Fibroblast of lung (primary cell): Measurements from ENCODE around the gene RAB40B.

ENCODE experiments used
- EZH2 ChIP-seq: IDR thresholded peaks from 2 replicates; pipeline ENCODE4 v1.5.1; 2012; ENCODE audit warnings: low read length, control low read depth, mild to moderate bottlenecking; ENCODE audit errors: missing control alignments
- TF ChIP-seq, protein P1 (sequence below), 2 donors: IDR thresholded peaks in 1 of 2; conservative IDR thresholded peaks in 1 of 2; 1 replicate in 1 of 2; 2 replicates in 1 of 2; pipeline ENCODE4 v1.5.1; 2011 to 2012; ENCODE audit warnings: low read length in 2 of 2, control low read depth in 1 of 2, inconsistent platforms in 1 of 2, low read depth in 1 of 2, mild to moderate bottlenecking in 1 of 2

DNA sequence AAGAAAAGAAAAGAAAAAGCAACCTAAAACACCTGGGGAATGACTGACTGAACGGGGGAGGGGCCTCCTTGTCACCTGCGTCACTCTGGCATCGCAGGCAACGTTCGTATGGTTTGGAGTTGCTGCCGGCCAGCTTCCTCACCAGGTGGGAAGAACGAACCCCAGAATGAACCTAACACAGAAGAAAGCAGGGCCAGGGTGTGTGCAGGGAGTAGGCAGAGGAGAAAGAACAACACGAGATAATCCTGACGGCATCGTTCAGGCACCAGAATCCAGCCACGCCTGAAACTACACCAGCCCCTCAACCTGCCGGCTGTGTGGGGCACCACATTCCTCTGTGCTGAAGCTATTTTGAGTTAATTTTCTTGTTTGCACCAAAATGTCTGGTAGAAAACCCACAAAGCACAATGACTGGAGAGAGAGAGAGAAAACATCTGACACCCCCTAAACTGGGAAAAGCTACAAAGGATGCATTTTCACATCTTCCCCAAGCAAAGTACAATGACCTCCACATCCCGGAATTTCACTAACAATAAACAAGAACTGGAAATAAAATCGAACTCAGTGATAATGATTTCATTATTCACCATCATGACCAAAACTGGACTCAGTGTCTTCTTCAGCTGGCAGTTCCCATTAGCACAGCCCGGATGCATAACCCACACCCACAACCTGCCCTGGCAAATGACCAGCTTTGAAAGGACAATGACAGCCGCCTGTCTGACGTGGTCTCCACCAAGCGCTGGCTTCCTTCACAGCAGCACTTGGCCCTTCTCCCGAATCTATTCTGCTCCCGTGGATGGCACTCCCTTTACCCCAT is 23.6 kb downstream of the RAB40B start:
- TF ChIP-seq, protein P1, sequence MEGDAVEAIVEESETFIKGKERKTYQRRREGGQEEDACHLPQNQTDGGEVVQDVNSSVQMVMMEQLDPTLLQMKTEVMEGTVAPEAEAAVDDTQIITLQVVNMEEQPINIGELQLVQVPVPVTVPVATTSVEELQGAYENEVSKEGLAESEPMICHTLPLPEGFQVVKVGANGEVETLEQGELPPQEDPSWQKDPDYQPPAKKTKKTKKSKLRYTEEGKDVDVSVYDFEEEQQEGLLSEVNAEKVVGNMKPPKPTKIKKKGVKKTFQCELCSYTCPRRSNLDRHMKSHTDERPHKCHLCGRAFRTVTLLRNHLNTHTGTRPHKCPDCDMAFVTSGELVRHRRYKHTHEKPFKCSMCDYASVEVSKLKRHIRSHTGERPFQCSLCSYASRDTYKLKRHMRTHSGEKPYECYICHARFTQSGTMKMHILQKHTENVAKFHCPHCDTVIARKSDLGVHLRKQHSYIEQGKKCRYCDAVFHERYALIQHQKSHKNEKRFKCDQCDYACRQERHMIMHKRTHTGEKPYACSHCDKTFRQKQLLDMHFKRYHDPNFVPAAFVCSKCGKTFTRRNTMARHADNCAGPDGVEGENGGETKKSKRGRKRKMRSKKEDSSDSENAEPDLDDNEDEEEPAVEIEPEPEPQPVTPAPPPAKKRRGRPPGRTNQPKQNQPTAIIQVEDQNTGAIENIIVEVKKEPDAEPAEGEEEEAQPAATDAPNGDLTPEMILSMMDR (conservative IDR thresholded peaks at IDR 0.05 in 1 of 2, IDR thresholded peaks at IDR 0.05 in 1 of 2; ENCODE audit: low read depth in 1 of 2, low read length in 2 of 2): no peak
- TF ChIP-seq EZH2: no peak
